Trophoblast cell (in vitro differentiated cells and primary cell): ENCODE data around the gene DLG2.

Experiments
- DNase-seq, 2 donors: peaks; one replicate each; pipeline ENCODE4 v3.0.0-alpha.2; 2016
- H2AFZ ChIP-seq: 2 replicates; pipeline ENCODE4 v1.6.1; 2013; ENCODE audit warnings: low read length, moderate library complexity, mild to moderate bottlenecking; ENCODE audit not compliant: insufficient read depth, poor library complexity
- H2AK5ac ChIP-seq: 2 replicates; pipeline ENCODE4 v1.6.1; 2013; ENCODE audit warnings: mild to moderate bottlenecking, low read length
- H2BK120ac ChIP-seq: 2 replicates; pipeline ENCODE4 v1.6.1; 2013; ENCODE audit warnings: low read length, mild to moderate bottlenecking, moderate library complexity; ENCODE audit not compliant: insufficient read depth, poor library complexity
- H2BK12ac ChIP-seq: 2 replicates; pipeline ENCODE4 v1.6.1; 2013; ENCODE audit warnings: mild to moderate bottlenecking, low read length, moderate library complexity
- H2BK5ac ChIP-seq: 2 replicates; pipeline ENCODE4 v1.6.1; 2013; ENCODE audit warnings: low read length, low read depth, moderate library complexity, mild to moderate bottlenecking; ENCODE audit not compliant: poor library complexity
- H3K14ac ChIP-seq: 2 replicates; pipeline ENCODE4 v1.6.1; 2013; ENCODE audit warnings: mild to moderate bottlenecking, low read length
- H3K18ac ChIP-seq: 2 replicates; pipeline ENCODE4 v1.6.1; 2013; ENCODE audit warnings: mild to moderate bottlenecking, low read length
- H3K23ac ChIP-seq: 2 replicates; pipeline ENCODE4 v1.6.1; 2013; ENCODE audit warnings: low read length
- H3K27ac ChIP-seq: 2 replicates; pipeline ENCODE4 v1.5.1; 2013; ENCODE audit warnings: low read depth, mild to moderate bottlenecking, inconsistent platforms, low read length, moderate library complexity
- H3K27me3 ChIP-seq: 2 replicates; pipeline ENCODE4 v1.6.1; 2013; ENCODE audit warnings: inconsistent platforms, mild to moderate bottlenecking, low read length, moderate library complexity; ENCODE audit not compliant: insufficient read depth
- H3K36me3 ChIP-seq, 2 experiments: 1 replicate in 1 of 2; 2 replicates in 1 of 2; pipeline ENCODE4 v1.6.1; 2013; ENCODE audit warnings: low read length in 2 of 2, mild to moderate bottlenecking in 2 of 2, moderate library complexity in 1 of 2; ENCODE audit not compliant: insufficient read depth in 2 of 2, control insufficient read depth in 1 of 2
- H3K4ac ChIP-seq: 2 replicates; pipeline ENCODE4 v1.6.1; 2013; ENCODE audit warnings: low read depth, mild to moderate bottlenecking, low read length, moderate library complexity
- H3K4me1 ChIP-seq, 2 experiments: 1 replicate in 1 of 2; 2 replicates in 1 of 2; pipeline ENCODE4 v1.6.1; 2013; ENCODE audit warnings: low read length in 2 of 2, mild to moderate bottlenecking in 2 of 2, moderate library complexity in 1 of 2; ENCODE audit not compliant: insufficient read depth in 2 of 2, control insufficient read depth in 1 of 2
- H3K4me2 ChIP-seq: 2 replicates; pipeline ENCODE4 v1.6.1; 2013; ENCODE audit warnings: inconsistent platforms, mild to moderate bottlenecking, low read length, moderate library complexity
- H3K4me3 ChIP-seq: 2 replicates; pipeline ENCODE4 v1.5.1; 2013; ENCODE audit warnings: mild to moderate bottlenecking, low read depth, low read length, inconsistent platforms
- H3K79me1 ChIP-seq: one replicate; pipeline ENCODE4 v1.6.1; 2013; ENCODE audit warnings: low read length
- H3K79me2 ChIP-seq: 2 replicates; pipeline ENCODE4 v1.6.1; 2013; ENCODE audit warnings: low read length, mild to moderate bottlenecking; ENCODE audit not compliant: control insufficient read depth, insufficient read depth, poor library complexity
- H3K9ac ChIP-seq: 2 replicates; pipeline ENCODE4 v1.6.1; 2013; ENCODE audit warnings: mild to moderate bottlenecking, low read length
- H3K9me3 ChIP-seq: 2 replicates; pipeline ENCODE4 v1.6.1; 2013; ENCODE audit warnings: low read depth, mild to moderate bottlenecking, control low read depth, inconsistent platforms, low read length; ENCODE audit not compliant: insufficient read depth
- H4K12ac ChIP-seq: 2 replicates; pipeline ENCODE4 v1.6.1; 2013; ENCODE audit warnings: low read depth, mild to moderate bottlenecking, low read length, moderate library complexity
- H4K8ac ChIP-seq: 2 replicates; pipeline ENCODE4 v1.6.1; 2013; ENCODE audit warnings: low read depth, mild to moderate bottlenecking, low read length, moderate library complexity
- H4K91ac ChIP-seq: one replicate; pipeline ENCODE4 v1.6.1; 2013; ENCODE audit warnings: low read depth, mild to moderate bottlenecking, low read length, moderate library complexity
- WGBS: extraction: QIAGEN DNeasy Blood & Tissue Kit; methylation state at CpG from one replicate; pipeline ENCODE4 v1.1.7; 2013; ENCODE audit warnings: missing lambda C conversion rate; ENCODE audit not compliant: insufficient read length, insufficient coverage; ENCODE audit errors: extremely low coverage; 5-methylcytosine and 5-hydroxymethylcytosine counted together

The DLG2 gene

DNA sequence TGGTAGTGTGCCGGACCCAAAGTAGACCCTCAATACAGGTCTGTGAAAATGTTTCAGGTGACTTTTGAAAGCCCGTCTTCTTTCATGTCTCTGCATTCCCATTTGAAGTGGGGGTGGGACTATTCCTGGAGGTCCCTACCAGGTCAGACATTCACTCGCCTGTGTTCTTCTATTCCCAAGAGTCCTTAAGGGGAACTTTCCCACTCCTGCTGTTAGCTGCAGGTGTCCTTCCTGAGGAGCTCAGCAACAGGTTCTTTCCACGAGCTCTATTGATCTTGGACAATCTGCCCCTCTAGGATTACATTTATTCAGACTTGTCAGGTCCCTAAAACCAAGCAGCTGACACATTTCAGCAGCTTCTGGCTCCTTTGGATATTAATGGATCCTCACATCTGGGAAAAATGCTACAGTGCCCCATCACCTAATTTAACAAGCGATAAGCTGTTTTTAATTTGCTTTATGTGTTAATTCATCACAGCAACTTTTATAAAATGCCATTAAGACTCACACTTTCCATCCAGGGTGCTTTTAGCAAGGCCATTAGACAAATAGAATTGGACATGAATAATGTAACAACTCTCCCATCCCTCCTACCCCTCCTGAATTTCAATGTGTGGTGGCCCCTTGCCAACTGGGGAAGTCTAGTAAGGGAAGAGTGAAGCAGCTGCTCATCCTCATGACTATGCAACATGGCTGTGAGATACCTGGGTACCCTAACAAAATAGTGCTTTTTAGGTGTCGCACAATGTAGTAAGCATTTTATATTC is 2081.5 kb downstream of the DLG2 start:
- DNase-seq = no peak
- no peak overlapping the region for H4K12ac ChIP-seq
- H3K9ac ChIP-seq = no peak overlapping the region
- no peak overlapping the region for H2AK5ac ChIP-seq
- H3K79me1 ChIP-seq = no peaks in the 10 kb centered on the region
- H3K4me3 ChIP-seq = no peak overlapping the region
- H3K4ac ChIP-seq = no peak overlapping the region
- no peak overlapping the region for H2BK12ac ChIP-seq
- no peaks in the 10 kb centered on the region for H3K9me3 ChIP-seq
- H4K8ac ChIP-seq = no peak overlapping the region
- H2AFZ ChIP-seq = no peak overlapping the region
- no peak overlapping the region for H3K14ac ChIP-seq
- H3K27me3 ChIP-seq = no peaks in the 10 kb centered on the region
- no peaks in the 10 kb centered on the region for H3K79me2 ChIP-seq
- H3K27ac ChIP-seq = no peak overlapping the region
- no peaks in the 10 kb centered on the region for H3K4me1 ChIP-seq
- H4K91ac ChIP-seq = no peak overlapping the region
- H3K23ac ChIP-seq = peak overlapping the region; percentile 51
- H3K4me2 ChIP-seq = no peak overlapping the region
- no CpG with 5 or more reads among the region's 6 CpGs for WGBS
- H2BK120ac ChIP-seq = no peak overlapping the region
- H3K18ac ChIP-seq = no peak overlapping the region
- H3K36me3 ChIP-seq = no peaks in the 10 kb centered on the region
- no peak overlapping the region for H2BK5ac ChIP-seq

DNA sequence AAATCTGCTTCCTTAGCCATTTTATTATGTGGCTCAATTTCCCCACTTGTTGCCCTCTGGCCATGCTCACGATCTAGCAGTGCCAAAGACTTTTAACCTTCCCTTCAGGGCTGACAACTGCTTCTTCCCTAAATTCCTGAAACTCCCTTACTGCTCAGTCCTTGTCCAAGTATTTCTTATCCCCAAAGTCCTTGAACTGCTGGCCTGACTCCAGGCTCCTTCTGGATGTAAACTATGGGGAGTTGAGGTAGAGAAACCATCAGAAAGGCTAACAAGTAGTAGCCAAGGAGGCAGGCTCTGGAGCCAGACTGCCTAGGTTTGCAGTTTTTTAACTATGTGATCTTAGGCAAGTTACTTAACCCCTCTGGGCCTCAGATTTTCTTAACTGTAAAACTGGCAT is 2082.3 kb downstream of the DLG2 start:
- Histone ChIP-seq H3K9ac (no peak overlapping the region), H2AFZ (no peak overlapping the region), H3K4ac (no peak overlapping the region), H4K8ac (no peak overlapping the region), H3K14ac (no peak overlapping the region), H3K79me2 (no peaks in the 10 kb centered on the region), H3K27ac (no peak overlapping the region), H2BK5ac (no peak overlapping the region), H3K18ac (no peak overlapping the region), H3K4me1 (no peaks in the 10 kb centered on the region), H3K4me3 (no peak overlapping the region), H3K4me2 (no peak overlapping the region), H4K12ac (no peak overlapping the region), H3K79me1 (no peaks in the 10 kb centered on the region), H3K23ac (no peak overlapping the region), H3K36me3 (no peaks in the 10 kb centered on the region), H2BK12ac (no peak overlapping the region), H2BK120ac (no peak overlapping the region), H4K91ac (no peak overlapping the region), H3K27me3 (no peaks in the 10 kb centered on the region), H2AK5ac (no peak overlapping the region), H3K9me3 (no peaks in the 10 kb centered on the region)
- no peak for DNase-seq
- WGBS = no CpG with 5 or more reads among the region's 1 CpG

DNA sequence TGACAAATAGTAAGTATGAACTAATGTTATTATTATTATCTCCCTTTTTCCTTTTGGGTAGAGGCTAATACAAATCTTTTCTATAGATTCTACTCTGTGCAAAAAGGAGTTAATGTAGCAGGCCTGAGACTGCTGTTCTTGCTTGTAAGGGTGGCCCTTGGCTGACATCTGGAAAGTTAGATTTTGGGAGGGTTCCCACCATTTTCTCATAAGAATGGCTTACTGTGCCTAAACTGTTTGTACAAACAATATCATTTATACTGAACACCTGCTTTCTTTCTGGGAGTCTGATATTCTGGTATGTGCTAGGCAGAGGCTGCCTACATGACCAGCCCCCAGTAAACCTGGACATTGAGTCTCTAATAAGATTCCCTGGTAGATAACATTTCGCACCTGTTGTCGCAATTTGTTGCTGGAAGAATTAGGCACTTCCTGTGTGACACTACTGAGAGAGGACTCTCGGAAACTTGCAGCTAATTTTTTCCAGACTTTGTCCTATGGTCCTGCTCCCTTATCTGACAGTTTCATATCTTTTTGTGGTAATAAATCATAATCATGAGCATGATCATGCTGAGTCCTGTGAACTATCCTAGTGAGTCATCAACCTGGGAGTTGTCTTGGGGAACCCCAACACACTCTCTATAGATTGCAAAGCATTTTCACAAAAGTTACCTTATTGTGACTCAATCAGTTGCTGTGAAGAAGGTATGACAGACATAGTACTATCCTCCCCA is 2083.3 kb downstream of the DLG2 start:
- H2AK5ac ChIP-seq = no peak overlapping the region
- no peaks in the 10 kb centered on the region for H3K79me2 ChIP-seq
- H4K8ac ChIP-seq = no peak overlapping the region
- no peak overlapping the region for H3K14ac ChIP-seq
- no CpG with 5 or more reads among the region's 3 CpGs for WGBS
- no peak for DNase-seq
- no peak overlapping the region for H4K12ac ChIP-seq
- H3K4ac ChIP-seq = no peak overlapping the region
- no peaks in the 10 kb centered on the region for H3K9me3 ChIP-seq
- no peaks in the 10 kb centered on the region for H3K4me1 ChIP-seq
- no peak overlapping the region for H3K4me2 ChIP-seq
- H3K27ac ChIP-seq = no peak overlapping the region
- no peaks in the 10 kb centered on the region for H3K36me3 ChIP-seq
- no peaks in the 10 kb centered on the region for H3K27me3 ChIP-seq
- no peak overlapping the region for H4K91ac ChIP-seq
- no peak overlapping the region for H3K23ac ChIP-seq
- H3K18ac ChIP-seq = no peak overlapping the region
- H2AFZ ChIP-seq = no peak overlapping the region
- H2BK120ac ChIP-seq = no peak overlapping the region
- no peak overlapping the region for H2BK5ac ChIP-seq
- H3K9ac ChIP-seq = no peak overlapping the region
- no peak overlapping the region for H2BK12ac ChIP-seq
- no peak overlapping the region for H3K4me3 ChIP-seq
- H3K79me1 ChIP-seq = no peaks in the 10 kb centered on the region

DNA sequence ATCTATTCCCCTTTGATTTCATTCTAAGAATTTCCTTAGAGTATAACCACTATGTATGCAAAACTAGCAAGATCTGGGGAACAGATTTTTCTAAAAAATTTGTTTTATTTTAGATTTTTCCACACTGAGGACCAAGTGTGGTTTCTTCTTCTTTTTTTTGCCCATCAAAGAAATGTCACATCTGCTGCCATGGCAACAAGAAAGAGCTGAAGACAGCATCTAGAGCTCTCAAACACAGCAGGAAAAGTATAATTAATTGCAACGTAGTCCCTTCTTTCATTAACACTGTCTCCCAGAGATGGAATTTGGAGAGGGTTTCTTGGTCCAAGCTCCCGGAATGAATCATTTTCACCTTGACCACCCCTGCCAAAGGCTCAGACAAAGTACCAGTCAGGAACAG is 2084.3 kb downstream of the DLG2 start:
- no peaks in the 10 kb centered on the region for H3K79me2 ChIP-seq

More for the DNA sequence above, 2084.3 kb downstream of the DLG2 start:
- H3K27me3 ChIP-seq = no peaks in the 10 kb centered on the region
- H4K91ac ChIP-seq = no peak overlapping the region
- no peak for DNase-seq
- H3K18ac ChIP-seq = no peak overlapping the region
- H3K4me3 ChIP-seq = no peak overlapping the region
- no peak overlapping the region for H4K12ac ChIP-seq
- H2AK5ac ChIP-seq = no peak overlapping the region
- H3K36me3 ChIP-seq = no peaks in the 10 kb centered on the region
- no peak overlapping the region for H2BK120ac ChIP-seq
- H3K79me1 ChIP-seq = no peaks in the 10 kb centered on the region
- H3K4ac ChIP-seq = no peak overlapping the region
- H3K27ac ChIP-seq = no peak overlapping the region
- no CpG with 5 or more reads among the region's 2 CpGs for WGBS
- no peak overlapping the region for H2BK12ac ChIP-seq
- no peak overlapping the region for H3K23ac ChIP-seq
- H3K9ac ChIP-seq = no peak overlapping the region
- no peak overlapping the region for H2BK5ac ChIP-seq
- H3K9me3 ChIP-seq = no peaks in the 10 kb centered on the region
- no peaks in the 10 kb centered on the region for H3K4me1 ChIP-seq
- H3K14ac ChIP-seq = no peak overlapping the region
- no peak overlapping the region for H2AFZ ChIP-seq
- no peak overlapping the region for H3K4me2 ChIP-seq
- H4K8ac ChIP-seq = no peak overlapping the region
